KMS-11 (cell line): ENCODE results near the gene RNU4-1.
"Not testable (repeated sequence)": the region's sequence is repeated elsewhere in the genome, so short reads cannot be mapped to it uniquely, and the experiment has no call there.

Source experiments
- H2AFZ ChIP-seq: fragments of 200-600 bp; sonication (generic); 2 replicates; pipeline ENCODE4 v1.6.1; 2016; ENCODE audit warnings: antibody characterized with exemption, mixed run types, low read depth
- H3K27ac ChIP-seq: fragments of 200-600 bp; sonication (generic); 2 replicates; pipeline ENCODE4 v1.6.1; 2016; ENCODE audit warnings: mild to moderate bottlenecking, mixed run types
- H3K27me3 ChIP-seq: fragments of 200-600 bp; sonication (generic); 2 replicates; pipeline ENCODE4 v1.6.1; 2017; ENCODE audit warnings: mild to moderate bottlenecking, low read depth, mixed run types, moderate library complexity; ENCODE audit not compliant: insufficient read depth
- H3K36me3 ChIP-seq: fragments of 200-600 bp; sonication (generic); 2 replicates; pipeline ENCODE4 v1.6.1; 2017; ENCODE audit warnings: mild to moderate bottlenecking, mixed run types; ENCODE audit not compliant: insufficient read depth
- H3K4me1 ChIP-seq: fragments of 200-600 bp; sonication (generic); 2 replicates; pipeline ENCODE4 v1.6.1; 2016; ENCODE audit warnings: mild to moderate bottlenecking, low read depth, mixed run types; ENCODE audit not compliant: poor library complexity, severe bottlenecking
- H3K4me2 ChIP-seq: fragments of 200-600 bp; sonication (generic); 2 replicates; pipeline ENCODE4 v1.7.0; 2016; ENCODE audit warnings: mild to moderate bottlenecking, mixed run types
- H3K4me3 ChIP-seq: fragments of 200-600 bp; sonication (generic); IDR thresholded peaks from 2 replicates; pipeline ENCODE4 v1.6.1; 2017; ENCODE audit warnings: low read depth, low read length, mixed read lengths; ENCODE audit not compliant: insufficient read depth
- H3K79me2 ChIP-seq: fragments of 200-600 bp; sonication (generic); 2 replicates; pipeline ENCODE4 v1.6.1; 2016; ENCODE audit warnings: low read depth, mixed run types; ENCODE audit not compliant: insufficient read depth
- H3K9ac ChIP-seq: fragments of 200-600 bp; sonication (generic); 2 replicates; pipeline ENCODE4 v1.6.1; 2016; ENCODE audit warnings: mild to moderate bottlenecking, mixed run types
- H4K20me1 ChIP-seq: fragments of 200-600 bp; sonication (generic); 2 replicates; pipeline ENCODE4 v1.6.1; 2016; ENCODE audit warnings: mild to moderate bottlenecking, mixed run types; ENCODE audit not compliant: insufficient read depth
- TF ChIP-seq, protein P1 (sequence below): fragments of 200-600 bp; sonication (generic); conservative IDR thresholded peaks from 2 replicates; pipeline ENCODE4 v1.6.1; 2017; ENCODE audit warnings: low read depth, mild to moderate bottlenecking, antibody characterized with exemption, low read length, moderate library complexity, mixed read lengths

Gene RNU4-1

DNA sequence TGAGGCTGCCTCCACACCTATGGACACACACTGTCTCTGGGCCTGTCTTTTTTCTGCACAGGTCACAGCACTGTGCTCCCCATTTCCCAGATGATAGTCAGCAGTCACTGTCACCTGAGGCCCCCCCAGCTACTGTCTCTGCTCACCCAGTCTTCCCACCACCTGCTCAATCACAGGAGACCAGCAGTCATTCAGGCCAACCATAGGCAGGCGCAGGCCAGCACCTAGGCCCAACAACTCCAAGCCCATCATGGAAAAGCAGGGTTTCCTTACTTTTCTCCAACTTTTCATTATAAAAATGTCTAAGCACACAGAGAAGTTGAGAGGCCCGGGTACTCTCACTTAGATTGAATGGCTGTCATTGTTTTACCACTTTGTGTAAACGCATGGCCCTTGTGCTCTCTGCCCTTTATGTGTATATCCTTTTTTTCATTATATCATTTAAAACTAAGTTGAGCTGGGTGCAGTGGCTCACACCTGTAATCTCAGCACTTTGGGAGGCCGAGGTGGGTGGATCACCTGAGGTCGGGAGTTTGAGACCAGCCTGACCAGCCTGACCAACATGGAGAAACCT is 34.6 kb downstream of the RNU4-1 start:
- Histone ChIP-seq H3K36me3 (no peaks in the 10 kb centered on the region), H3K79me2 (no peaks in the 10 kb centered on the region), H3K4me1 (no peaks in the 10 kb centered on the region), H4K20me1 (no peaks in the 10 kb centered on the region), H3K4me2 (no peak overlapping the region), H3K27me3 (no peaks in the 10 kb centered on the region), H3K27ac (no peak overlapping the region), H3K9ac (no peak overlapping the region), H2AFZ (no peak overlapping the region), H3K4me3 (no peak overlapping the region)
- TF ChIP-seq, protein P1, sequence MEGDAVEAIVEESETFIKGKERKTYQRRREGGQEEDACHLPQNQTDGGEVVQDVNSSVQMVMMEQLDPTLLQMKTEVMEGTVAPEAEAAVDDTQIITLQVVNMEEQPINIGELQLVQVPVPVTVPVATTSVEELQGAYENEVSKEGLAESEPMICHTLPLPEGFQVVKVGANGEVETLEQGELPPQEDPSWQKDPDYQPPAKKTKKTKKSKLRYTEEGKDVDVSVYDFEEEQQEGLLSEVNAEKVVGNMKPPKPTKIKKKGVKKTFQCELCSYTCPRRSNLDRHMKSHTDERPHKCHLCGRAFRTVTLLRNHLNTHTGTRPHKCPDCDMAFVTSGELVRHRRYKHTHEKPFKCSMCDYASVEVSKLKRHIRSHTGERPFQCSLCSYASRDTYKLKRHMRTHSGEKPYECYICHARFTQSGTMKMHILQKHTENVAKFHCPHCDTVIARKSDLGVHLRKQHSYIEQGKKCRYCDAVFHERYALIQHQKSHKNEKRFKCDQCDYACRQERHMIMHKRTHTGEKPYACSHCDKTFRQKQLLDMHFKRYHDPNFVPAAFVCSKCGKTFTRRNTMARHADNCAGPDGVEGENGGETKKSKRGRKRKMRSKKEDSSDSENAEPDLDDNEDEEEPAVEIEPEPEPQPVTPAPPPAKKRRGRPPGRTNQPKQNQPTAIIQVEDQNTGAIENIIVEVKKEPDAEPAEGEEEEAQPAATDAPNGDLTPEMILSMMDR = no peak

DNA sequence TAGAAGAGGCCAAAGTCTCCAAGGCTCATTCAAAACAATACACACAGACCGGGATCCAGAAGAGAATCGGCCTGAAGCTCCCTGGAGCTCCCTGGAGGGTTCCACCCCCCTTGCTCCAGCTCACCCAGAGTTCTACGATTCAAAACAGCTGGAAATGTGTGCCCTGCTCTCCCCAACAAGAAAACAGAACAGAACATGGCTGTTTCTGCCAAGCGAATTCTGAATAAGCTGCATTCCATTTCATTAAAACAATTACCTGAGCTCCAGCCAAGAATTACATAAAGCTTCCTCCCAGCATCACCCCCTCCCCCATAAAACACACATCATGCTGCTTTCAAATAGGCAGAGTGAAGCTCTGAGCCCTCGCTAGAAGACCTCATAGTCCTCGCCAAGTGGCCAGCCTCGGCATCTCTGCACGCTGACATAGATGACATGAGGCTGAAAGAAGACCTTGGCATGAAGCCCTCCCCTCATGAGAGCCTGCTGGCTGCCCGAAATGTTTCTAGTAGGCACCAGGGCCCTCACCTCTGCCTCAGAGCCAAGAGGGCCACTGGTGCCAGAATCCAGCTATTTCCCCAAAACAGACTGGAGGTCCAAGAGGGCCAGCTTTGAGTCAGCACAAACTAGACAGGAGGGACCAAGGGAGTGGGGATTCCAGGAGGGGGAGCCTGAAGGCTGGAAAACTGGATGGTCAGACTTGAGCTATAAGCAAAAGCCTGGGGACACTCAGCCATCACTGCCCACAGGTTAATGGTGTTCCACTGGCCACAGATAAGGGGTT is 35.8 kb downstream of the RNU4-1 start:
- Histone ChIP-seq H3K27ac (no peak overlapping the region), H3K4me2 (no peak overlapping the region), H4K20me1 (no peaks in the 10 kb centered on the region), H3K36me3 (no peaks in the 10 kb centered on the region), H2AFZ (no peak overlapping the region), H3K27me3 (no peaks in the 10 kb centered on the region), H3K79me2 (no peaks in the 10 kb centered on the region), H3K4me3 (no peak overlapping the region), H3K9ac (no peak overlapping the region), H3K4me1 (no peaks in the 10 kb centered on the region)
- TF ChIP-seq, protein P1 = no peak

DNA sequence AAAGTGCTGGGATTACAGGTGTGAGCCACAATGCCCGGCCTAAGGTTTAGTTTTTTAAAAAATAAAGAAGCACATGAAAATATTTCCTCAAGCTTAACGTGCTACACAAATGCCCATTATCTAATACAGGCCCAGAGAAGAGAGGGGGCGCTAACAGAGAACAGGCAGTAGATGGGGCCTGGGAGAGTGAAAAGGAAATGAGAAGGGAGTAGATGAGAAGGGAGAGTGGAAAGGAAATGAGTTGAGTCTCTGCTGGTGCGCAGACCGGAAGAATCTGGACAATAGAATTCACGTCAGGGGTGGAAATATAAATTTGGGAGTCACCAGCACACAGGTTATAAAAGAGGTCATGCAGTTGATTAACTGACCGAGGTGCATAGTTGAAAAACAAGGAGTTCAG is 38.2 kb downstream of the RNU4-1 start:
- Histone ChIP-seq H3K4me1 (no peaks in the 10 kb centered on the region), H3K4me2 (no peak overlapping the region), H3K27me3 (no peaks in the 10 kb centered on the region), H4K20me1 (no peaks in the 10 kb centered on the region), H3K27ac (no peak overlapping the region), H3K79me2 (no peaks in the 10 kb centered on the region), H2AFZ (no peak overlapping the region), H3K36me3 (no peaks in the 10 kb centered on the region), H3K9ac (no peak overlapping the region), H3K4me3 (no peak overlapping the region)
- TF ChIP-seq, protein P1 = no peak

DNA sequence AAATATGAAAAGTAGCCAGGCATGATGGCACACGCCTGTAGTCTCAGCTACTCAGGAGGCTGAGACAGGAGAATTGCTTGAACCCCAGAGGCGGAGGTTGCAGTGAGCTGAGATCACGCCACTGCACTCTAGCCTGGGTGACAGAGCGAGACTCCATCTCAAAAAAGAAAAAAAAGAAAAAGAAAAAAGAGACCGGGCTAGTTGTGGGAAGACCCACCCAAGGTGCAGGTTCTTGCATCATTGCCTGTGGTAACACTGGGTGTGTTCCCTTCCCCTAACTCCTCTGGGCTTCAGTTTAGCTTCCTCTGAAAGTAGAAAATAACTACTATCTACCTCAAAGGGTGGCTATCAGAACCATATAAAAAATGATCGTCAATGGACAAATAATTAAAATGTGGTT is 39.7 kb downstream of the RNU4-1 start:
- not testable (repeated sequence) for H3K36me3 ChIP-seq, H3K4me1 ChIP-seq, H3K9ac ChIP-seq, H2AFZ ChIP-seq, H3K79me2 ChIP-seq, H3K27me3 ChIP-seq, H3K27ac ChIP-seq, H3K4me2 ChIP-seq, H4K20me1 ChIP-seq, H3K4me3 ChIP-seq
